Hematopoietic multipotent progenitor cell treated with erythropoietin and hydrocortisone succinate and interleukin-3 and kit ligand, for 6 days (in vitro differentiated cells): ENCODE results near the gene ZNHIT1.

Source experiments
- DNase-seq: peaks from one replicate; pipeline ENCODE4 v3.0.0-alpha.2; 2015

The ZNHIT1 gene

GRCh38 chr7:101217388-101218235, at the start of gene ZNHIT1, which contains the start of gene PLOD3:
Gene ZNHIT1 (plus strand): TSS chr7:101218165. CDS start chr7:101218196, 31 bp downstream.
Gene PLOD3 (minus strand): TSS chr7:101217581. CDS start chr7:101217274, 307 bp downstream.
- DNase-seq, result peak; percentile 100

GRCh38 chr7:101168412-101169049, 49.4 kb upstream of the ZNHIT1 start:
- no peak for DNase-seq

DNA sequence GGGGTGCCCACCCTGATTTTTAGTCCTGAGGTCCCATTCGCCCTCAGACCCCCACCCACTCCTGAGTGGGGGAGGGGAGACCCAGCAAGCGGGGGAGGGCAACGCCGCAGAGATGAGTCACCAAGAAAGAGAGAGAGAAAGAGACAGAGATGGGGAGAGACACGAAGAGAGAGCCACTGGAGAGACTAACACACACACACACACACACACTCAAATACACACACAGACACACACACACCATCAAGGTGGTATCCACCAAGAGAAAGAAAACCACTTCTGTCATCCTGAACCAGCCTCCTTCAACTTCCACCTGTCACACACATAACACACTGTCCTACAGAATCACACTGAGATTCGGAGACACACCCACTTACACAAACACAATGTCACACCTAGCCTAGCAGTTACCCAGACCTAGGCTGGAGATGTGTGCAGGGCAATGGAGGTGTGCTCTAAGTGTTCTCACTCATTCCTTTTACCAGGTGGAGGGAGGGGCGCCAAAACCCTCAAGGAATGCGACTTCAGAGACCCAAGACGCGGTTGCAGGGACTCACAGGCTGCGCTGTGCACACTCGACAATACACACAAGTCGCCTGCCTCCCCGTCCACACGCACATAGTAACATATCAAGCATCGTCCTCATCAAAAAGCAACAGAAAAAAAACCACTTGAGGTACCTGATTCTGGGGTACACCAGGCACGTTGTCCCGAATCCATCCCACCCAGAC, 48.7 kb upstream of the ZNHIT1 start:
- no peak for DNase-seq

DNA sequence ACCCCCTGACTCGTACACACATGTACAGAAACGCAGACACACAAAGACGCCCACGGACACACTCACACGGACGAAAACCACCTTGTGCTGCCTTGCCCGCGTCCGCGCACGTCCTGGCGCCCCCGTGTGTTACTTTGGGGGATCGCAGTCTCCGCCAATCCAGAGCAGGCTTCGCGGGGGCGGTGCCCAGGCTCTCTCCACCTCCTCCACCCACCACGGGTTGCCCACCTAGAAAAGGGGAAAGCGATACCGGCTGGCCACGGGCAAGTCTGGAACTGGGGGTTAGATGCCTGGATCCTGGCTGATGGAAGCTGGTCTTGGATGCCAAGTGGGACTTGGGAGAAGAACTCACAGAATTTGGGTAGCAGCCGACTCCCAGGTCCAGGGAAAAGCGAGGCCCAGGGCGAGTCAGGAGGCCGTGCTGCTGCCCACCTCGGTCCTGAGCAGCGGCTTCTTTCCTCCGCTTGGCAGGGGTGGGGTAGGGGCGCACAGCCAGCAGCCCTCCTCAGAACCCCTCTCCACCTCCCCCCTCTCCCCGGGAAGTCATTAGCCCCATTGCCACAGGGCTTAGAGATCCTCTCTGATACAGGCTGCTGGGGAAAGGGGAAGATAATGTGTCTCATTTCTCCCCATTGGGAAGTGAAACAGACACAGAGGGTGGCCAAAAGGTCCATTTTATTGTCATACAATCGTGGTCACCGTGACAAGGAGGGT, 48.0 kb upstream of the ZNHIT1 start:
- peak; percentile 79 for DNase-seq

DNA sequence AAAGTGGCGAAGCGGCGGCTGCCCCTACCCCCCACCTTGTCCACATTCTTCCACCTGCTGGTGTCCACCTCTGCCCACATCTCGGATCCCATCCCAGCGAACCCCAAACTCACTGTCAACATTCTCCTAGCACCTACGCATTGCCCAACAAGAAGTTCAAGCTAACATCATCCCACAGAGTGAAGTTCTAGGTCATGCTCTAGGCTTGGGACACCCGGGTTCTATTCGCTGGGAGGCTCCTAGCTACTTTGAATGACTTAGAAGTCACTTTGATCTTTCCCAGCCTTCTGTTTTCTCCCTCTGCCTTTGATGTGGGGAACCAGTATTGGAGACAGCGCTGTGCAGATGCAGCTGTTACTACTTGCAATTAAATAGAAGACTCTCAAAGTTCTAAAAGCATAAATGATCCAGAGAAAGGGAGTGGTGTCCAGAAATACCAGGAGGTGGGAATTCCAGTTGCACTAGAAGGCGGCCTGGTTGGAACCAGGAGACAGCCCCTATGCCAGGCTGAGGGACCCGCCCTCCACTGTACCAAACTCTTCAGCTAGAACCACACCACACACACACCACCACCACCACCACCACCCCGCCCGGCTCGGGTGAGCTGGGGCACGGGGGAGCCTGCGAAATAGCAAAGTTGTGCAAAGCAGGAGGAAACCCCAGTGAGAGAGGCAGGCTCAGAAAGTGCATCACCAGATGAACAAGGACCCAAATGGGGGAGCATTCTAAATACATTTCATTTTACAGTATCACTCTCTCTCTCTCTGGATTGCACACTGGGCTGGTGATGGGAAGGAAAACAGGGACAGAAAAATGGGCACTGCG, 47.1 kb upstream of the ZNHIT1 start:
- no peak for DNase-seq

DNA sequence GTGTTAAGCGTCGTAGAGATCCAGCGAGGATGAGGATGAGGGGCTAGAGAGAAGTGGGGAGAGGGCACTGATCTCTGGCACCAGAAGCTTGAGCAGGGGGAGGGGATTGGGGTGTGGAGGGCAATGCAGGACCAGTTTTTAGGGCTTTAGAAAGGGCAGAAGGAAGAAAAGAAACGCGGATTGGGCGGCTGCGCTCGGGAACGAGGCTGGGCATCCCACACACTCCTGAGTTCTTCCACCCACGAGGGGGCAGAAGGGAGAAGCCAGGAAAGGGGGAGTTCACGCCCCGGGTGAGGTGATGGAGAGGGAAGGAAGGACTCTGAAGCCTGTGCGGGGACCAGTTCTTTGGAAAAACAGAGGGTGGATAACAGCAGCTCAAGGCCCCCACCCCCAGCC, 46.5 kb upstream of the ZNHIT1 start:
- no peak for DNase-seq

GRCh38 chr7:101172005-101172853, 45.7 kb upstream of the ZNHIT1 start:
- DNase-seq, result no peak

GRCh38 chr7:101172854-101173751, 44.9 kb upstream of the ZNHIT1 start:
- DNase-seq, result peak; percentile 81

DNA sequence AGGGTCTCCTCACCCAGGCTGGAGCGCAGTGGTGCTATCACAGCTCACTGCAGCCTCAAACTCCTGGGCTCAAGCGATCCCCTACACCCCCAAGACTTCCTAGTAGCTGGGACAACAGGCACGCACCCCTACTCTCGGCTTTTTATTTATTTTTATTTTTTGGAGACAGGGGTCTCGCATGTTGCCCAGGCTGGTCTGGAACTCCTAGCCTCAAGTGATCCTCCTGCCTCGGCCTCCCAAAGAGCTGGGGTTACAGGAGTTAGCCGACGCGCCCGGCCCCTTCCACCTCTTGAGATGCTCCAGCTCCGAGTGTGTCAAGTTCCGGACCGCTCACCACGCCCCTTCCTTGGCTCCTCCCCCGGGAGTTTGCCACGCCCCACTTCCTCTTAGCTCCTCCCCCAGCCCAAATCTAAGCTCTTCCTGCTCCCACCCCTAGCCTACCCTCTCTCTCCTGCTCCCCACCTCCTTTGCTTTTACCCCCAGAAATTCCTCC, 44.2 kb upstream of the ZNHIT1 start:
- DNase-seq, result peak; percentile 78

- DNase-seq, result no peak
Measured at GRCh38 chr7:101174322-101174854, 43.6 kb upstream of the ZNHIT1 start.

GRCh38 chr7:101175664-101176063, 42.3 kb upstream of the ZNHIT1 start:
- no peak for DNase-seq

GRCh38 chr7:101177644-101178043, 40.3 kb upstream of the ZNHIT1 start:
- no peak for DNase-seq

DNA sequence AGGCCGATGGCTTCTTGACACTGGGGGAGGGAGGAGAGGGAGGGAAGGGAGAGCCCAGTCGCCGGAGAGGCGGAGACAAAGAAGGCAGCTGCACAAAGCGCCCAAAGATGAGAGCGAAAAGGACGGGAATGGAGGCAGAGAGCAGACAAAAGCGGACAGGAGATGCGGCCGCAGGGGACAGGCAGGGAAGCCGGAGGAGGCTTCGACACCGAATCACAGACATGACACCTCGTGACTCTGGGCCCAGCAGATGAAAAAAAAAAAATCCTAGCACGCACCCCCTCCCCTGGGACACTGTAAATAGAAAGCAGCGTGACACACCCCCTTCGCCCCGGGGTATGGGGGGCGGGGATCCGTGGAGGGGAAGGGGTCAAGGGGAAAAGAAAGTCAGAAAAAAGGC, 38.8 kb upstream of the ZNHIT1 start:
- DNase-seq, result no peak

DNA sequence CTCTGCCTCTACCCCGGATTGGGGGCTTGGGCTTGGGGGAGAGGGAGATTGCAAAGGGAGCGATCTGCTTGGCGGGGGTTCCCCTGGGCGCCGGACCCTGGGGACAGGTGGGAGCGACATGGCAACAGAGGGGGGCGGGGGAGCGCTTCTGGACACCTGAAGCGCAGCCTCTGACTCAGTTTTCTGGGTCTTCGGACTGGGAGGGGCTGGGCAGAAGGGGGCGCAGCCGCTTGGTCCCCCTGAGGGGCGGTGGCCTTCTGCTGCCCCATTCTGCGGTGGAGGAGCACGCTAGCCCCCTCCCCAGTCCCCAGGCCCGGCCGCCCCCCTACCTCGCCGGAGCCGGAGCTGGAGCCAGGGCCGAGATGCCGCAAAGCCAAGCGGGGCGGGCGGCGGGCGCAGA, 38.3 kb upstream of the ZNHIT1 start:
- no peak for DNase-seq

GRCh38 chr7:101180130-101180755, 37.7 kb upstream of the ZNHIT1 start, which contains the start of gene NAT16:
Gene NAT16 (minus strand): TSS chr7:101180293. CDS start chr7:101174807, 5,486 bp downstream.
- DNase-seq, result no peak

GRCh38 chr7:101185258-101185839, 32.6 kb upstream of the ZNHIT1 start:
- no peak for DNase-seq

- no peak for DNase-seq
Measured at GRCh38 chr7:101186194-101186593, 31.8 kb upstream of the ZNHIT1 start.

GRCh38 chr7:101186844-101187428, 31.0 kb upstream of the ZNHIT1 start:
- no peak for DNase-seq
